ENCODE data around the gene SLC4A2.

The SLC4A2 gene

GRCh38 chr7:151081170-151082101 is 22.0 kb downstream of the SLC4A2 start:
- DNase-seq (ENCODE audit: low read depth) = no peak

GRCh38 chr7:151082141-151083070 is 23.0 kb downstream of the SLC4A2 start:
- no peak for DNase-seq (ENCODE audit: low read depth)

- DNase-seq (ENCODE audit: low read depth) = peak; percentile 61
Measured at GRCh38 chr7:151083071-151083823, 23.9 kb downstream of the SLC4A2 start, which contains the start of gene TMUB1. Gene TMUB1 (minus strand): TSS chr7:151083493. CDS start chr7:151082563, 930 bp downstream.

GRCh38 chr7:151083824-151084160 is 24.4 kb downstream of the SLC4A2 start:
- DNase-seq (ENCODE audit: low read depth) = no peak

GRCh38 chr7:151085329-151085690 is 25.9 kb downstream of the SLC4A2 start:
- DNase-seq (ENCODE audit: low read depth) = no peak

GRCh38 chr7:151085691-151086620 is 26.6 kb downstream of the SLC4A2 start, which contains the start of gene AGAP3:
Gene AGAP3 (plus strand): TSS chr7:151086475. CDS start chr7:151086742, 267 bp downstream.
- DNase-seq (ENCODE audit: low read depth) = no peak

- no peak for DNase-seq (ENCODE audit: low read depth)
Measured at GRCh38 chr7:151086802-151087244, 27.4 kb downstream of the SLC4A2 start.

GRCh38 chr7:151087245-151088018 is 28.0 kb downstream of the SLC4A2 start:
- DNase-seq (ENCODE audit: low read depth) = no peak

- no peak for DNase-seq (ENCODE audit: low read depth)
Measured at GRCh38 chr7:151088019-151088855, 28.8 kb downstream of the SLC4A2 start.

GRCh38 chr7:151088856-151089699 is 29.7 kb downstream of the SLC4A2 start:
- DNase-seq (ENCODE audit: low read depth) = no peak

- DNase-seq (ENCODE audit: low read depth) = no peak
Measured at GRCh38 chr7:151089893-151090730, 30.7 kb downstream of the SLC4A2 start.

GRCh38 chr7:151091003-151091402 is 31.6 kb downstream of the SLC4A2 start:
- DNase-seq (ENCODE audit: low read depth) = no peak

- DNase-seq (ENCODE audit: low read depth) = no peak
Measured at GRCh38 chr7:151091431-151091830, 32.0 kb downstream of the SLC4A2 start.

- DNase-seq (ENCODE audit: low read depth) = no peak
Measured at GRCh38 chr7:151091988-151092387, 32.6 kb downstream of the SLC4A2 start.

GRCh38 chr7:151093748-151094147 is 34.4 kb downstream of the SLC4A2 start:
- no peak for DNase-seq (ENCODE audit: low read depth)

- no peak for DNase-seq (ENCODE audit: low read depth)
Measured at GRCh38 chr7:151094675-151095074, 35.3 kb downstream of the SLC4A2 start.

All from stimulated activated CD8-positive, alpha-beta memory T cell treated with anti-CD3 and anti-CD28 coated beads, Interleukin-15, amount 100 ng/mL, for 1 hour (primary cell).